ENCODE measurements around the gene MTARC2.
"Not testable (repeated sequence)": the region's sequence is repeated elsewhere in the genome, so short reads cannot be mapped to it uniquely, and the experiment has no call there.

Gene MTARC2

DNA sequence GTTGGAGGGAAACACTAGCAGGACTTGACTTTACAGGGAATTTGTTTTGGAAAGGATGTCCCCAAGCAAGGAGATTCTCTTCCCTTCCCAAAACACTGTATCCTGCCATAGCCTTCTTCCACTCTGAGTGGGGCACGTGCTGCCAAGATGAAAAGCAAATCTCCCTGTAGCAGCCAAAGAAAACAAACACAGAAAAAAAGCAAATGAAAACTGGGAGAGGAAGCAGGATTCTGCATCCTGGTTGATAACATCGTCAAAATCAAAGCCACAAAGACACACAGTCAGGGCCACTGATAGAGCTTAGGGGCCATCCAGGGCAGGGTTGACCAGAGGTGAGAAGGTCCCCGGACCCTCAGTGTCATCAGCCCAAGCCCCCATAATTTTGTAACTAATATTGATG, 16.0 kb upstream of the MTARC2 start:
- TF ChIP-seq, protein P1, sequence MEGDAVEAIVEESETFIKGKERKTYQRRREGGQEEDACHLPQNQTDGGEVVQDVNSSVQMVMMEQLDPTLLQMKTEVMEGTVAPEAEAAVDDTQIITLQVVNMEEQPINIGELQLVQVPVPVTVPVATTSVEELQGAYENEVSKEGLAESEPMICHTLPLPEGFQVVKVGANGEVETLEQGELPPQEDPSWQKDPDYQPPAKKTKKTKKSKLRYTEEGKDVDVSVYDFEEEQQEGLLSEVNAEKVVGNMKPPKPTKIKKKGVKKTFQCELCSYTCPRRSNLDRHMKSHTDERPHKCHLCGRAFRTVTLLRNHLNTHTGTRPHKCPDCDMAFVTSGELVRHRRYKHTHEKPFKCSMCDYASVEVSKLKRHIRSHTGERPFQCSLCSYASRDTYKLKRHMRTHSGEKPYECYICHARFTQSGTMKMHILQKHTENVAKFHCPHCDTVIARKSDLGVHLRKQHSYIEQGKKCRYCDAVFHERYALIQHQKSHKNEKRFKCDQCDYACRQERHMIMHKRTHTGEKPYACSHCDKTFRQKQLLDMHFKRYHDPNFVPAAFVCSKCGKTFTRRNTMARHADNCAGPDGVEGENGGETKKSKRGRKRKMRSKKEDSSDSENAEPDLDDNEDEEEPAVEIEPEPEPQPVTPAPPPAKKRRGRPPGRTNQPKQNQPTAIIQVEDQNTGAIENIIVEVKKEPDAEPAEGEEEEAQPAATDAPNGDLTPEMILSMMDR (IDR thresholded peaks at IDR 0.05; ENCODE audit: insufficient read depth, low read depth, low read length, missing control alignments): no peak
- H3K4me3 ChIP-seq (ENCODE audit: low read depth, low read length): no peak overlapping the region
- DNase-seq (ENCODE audit: low read depth): no peak

DNA sequence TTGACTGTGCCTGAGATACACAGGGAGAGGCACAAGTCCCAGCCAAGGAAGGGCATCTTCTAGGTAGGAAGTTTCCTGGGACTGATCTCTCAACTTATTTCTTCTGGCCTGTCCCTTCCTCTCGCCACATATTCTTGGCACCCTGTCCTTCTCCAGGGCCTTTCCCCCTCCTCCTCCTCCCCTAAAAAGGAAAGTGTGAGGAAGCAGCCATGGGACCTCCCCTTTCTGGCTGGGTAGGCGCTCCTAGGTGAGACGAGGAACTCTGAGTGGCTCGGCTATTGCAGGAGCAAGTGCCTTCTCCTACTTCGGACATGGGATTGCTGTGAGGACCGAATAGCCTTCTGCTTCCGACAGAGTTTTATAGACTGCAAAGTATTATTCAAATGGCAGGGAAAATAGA, 15.5 kb upstream of the MTARC2 start:
- no peak for DNase-seq (ENCODE audit: low read depth)
- no peak overlapping the region for H3K4me3 ChIP-seq (ENCODE audit: low read depth, low read length)
- TF ChIP-seq, protein P1 (IDR thresholded peaks at IDR 0.05; ENCODE audit: insufficient read depth, low read depth, low read length, missing control alignments): no peak

DNA sequence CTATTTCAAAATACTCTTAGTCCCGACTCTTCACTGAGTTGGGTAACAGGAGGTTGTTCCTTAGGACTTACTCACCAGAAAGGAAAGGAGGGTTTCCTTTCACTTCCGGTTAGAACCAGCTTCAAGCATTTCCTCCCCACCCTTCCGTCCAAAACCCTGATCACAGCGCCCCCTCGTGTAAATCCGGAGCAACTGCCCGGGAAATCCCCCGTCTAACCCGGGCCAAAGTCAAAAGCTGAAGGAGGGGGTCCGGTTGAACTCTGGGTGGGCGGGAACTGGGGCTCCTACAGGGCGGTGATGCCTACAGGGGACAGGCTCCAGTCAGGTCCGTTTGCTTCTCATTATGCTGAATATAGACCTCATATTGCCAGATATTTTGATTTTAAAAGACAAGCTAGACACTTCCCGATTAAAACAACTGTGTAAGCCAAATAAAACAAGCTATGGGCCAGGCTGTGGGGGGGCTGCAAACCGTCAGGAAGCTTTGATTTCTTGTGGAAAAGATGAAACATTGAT, 15.0 kb upstream of the MTARC2 start:
- TF ChIP-seq, protein P1 (IDR thresholded peaks at IDR 0.05; ENCODE audit: insufficient read depth, low read depth, low read length, missing control alignments): peak; percentile 76
- peak; percentile 79 for DNase-seq (ENCODE audit: low read depth)
- H3K4me3 ChIP-seq (ENCODE audit: low read depth, low read length): no peak overlapping the region

DNA sequence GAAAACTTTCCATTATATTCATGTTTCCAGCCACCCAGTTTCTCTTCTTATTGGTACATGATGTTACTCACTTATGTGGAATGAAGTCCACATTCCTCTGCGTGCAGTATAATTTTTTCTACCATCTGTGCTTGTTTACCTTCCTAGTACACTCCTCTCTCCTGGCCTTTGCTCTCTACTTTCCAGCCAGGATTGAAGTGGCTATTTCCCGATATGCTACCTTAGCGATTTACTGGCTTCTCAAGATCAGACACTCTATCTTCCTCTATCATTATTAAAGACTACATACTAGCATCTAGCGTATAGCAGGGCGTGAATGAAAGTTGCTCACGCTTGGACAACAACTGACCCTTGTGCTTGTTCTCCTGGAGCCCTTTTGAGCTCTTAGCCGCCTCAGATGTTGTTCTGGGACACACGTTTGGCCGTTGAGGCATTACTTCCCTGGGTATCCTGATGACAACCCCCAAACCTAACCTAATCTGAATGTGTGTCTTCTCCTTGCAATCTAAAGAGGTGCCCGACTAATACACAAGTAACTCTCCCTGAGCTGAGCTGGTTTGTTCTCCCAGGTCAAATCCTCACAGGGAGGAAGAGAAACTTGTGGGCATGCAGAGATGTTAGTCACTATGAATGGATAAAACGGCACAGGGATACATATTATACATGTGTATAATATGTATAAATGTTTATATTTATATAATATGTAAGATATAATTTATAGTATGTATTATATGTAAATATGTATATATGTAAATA, 13.4 kb upstream of the MTARC2 start:
- no peak overlapping the region for H3K4me3 ChIP-seq (ENCODE audit: low read depth, low read length)
- TF ChIP-seq, protein P1 (IDR thresholded peaks at IDR 0.05; ENCODE audit: insufficient read depth, low read depth, low read length, missing control alignments): no peak
- DNase-seq (ENCODE audit: low read depth): no peak

DNA sequence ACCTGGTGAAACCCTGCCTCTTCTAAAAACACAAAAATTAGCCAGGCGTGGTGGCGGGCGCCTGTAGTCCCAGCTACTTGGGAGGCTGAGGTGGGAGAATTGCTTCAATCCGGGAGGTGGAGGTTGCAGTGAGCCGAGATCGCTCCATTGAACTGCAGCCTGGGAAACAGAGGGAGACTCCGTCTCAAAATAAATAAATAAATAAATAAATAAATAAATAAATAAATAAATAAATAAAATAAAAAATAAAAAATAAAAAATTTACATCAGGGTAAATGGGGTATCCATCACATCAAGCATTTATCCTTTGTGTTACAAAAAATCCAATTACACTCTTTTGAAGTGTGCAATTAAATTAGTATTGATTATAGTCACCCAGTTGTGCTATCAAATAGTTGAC, 11.8 kb upstream of the MTARC2 start:
- H3K4me3 ChIP-seq (ENCODE audit: low read depth, low read length); DNase-seq (ENCODE audit: low read depth): not testable (repeated sequence)

DNA sequence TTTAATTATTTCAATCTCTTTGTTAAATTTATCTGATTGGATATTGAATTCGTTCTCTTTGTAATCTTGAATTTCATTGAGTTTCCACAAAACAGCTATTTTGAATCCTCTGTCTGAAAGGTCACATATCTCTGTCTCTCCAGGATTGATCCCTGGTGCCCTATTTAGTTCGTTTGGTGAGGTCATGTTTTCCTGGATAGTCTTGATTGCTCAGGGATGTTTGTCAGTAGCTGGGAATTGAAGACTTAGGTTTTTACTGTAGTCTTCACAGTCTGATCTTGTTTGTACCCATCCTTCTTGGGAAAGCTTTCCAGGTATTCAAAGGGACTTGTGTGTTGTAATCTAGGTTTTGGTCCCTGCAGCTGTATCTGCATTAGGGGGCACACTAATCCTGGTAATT, 6.8 kb upstream of the MTARC2 start:
- TF ChIP-seq, protein P1 (IDR thresholded peaks at IDR 0.05; ENCODE audit: insufficient read depth, low read depth, low read length, missing control alignments): no peak
- no peak for DNase-seq (ENCODE audit: low read depth)
- no peak overlapping the region for H3K4me3 ChIP-seq (ENCODE audit: low read depth, low read length)

DNA sequence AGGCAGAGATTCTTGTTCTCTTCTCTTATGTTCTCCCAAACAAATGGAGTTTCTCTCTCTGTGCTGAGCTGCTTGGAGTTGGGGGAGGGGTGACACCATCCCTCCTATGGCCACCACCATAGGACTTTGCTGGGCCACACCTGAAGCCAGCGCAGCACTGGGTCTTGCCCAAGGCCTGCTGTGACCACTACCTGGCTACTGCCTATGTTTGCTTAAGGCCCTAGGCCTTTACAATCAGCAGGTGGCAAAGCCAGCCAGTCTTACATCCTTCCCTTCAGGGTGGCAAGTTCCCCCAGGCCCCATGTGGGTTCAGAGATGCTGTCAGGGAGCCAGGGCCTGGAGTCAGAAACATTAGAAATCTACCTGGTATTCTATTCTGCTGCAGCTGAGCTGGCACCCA, 6.3 kb upstream of the MTARC2 start:
- H3K4me3 ChIP-seq (ENCODE audit: low read depth, low read length): no peak overlapping the region
- TF ChIP-seq, protein P1 (IDR thresholded peaks at IDR 0.05; ENCODE audit: insufficient read depth, low read depth, low read length, missing control alignments): no peak
- no peak for DNase-seq (ENCODE audit: low read depth)
